ENCODE data around the gene SYNPO.

The SYNPO gene

GRCh38 chr5:150659360-150660107, 19.1 kb downstream of the SYNPO start:
- no peak for DNase-seq

DNA sequence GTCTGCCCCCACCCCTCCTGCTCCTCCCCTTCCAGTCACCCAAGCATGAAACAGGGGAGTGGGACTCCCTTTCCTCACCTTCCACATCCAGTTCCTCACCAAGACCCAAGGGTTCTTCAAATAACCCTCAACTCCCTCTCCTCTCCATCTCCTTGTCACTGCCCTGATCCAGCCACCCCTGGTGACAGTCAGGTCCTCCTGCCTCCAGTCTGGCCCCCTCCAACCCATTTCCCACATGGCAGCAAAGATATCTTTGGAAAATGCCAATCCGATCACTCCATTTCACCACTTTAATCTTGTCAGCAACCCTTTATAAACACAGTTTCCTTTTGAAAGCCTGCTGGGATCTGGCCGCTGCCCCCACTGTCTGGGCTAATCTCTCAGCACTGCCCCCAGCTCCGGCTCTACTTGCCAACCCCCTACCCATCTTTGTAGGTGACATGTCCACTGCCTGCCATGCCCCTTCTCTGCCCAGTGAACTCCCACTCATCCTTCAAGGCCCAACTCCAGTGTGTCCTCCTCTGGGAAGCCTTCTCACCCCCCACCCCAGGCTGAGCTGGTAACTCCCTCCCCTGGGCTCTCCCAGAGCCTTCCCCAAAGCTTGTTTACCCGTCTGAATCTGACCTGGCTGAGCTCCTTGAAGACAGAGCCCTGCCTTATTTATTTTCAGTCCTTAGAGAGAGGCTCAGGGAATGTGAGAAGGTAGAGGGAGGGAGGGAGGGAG, 19.8 kb downstream of the SYNPO start:
- DNase-seq, result no peak

DNA sequence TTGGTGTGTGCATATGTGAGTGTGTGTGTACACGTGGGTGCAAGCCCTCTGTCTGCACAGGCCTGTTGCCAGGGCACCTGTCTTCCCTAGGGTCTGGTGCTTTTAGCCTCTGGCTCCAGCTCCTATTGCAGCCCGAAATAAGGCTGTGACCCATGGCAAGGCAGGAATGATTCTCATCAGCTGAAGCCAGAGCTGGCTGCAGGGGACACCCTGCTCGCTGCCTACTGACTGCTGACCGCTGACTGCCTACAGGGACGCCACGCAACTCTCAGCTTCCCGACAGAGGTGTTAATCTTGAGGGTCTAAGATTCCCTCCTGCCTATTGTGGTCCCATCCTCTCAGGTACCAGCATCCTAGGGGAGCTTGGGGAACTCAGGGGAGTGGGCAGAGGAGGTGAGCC, 20.6 kb downstream of the SYNPO start, which contains the start of gene MYOZ3:
TSS of gene MYOZ3 (plus strand) at position 166 of the 400 bp plus-strand sequence. CDS start 1,691 bp downstream, outside the sequence.
- DNase-seq, result no peak

GRCh38 chr5:150661821-150662596, 21.5 kb downstream of the SYNPO start:
- DNase-seq, result no peak

GRCh38 chr5:150662731-150663516, 22.5 kb downstream of the SYNPO start:
- no peak for DNase-seq

DNA sequence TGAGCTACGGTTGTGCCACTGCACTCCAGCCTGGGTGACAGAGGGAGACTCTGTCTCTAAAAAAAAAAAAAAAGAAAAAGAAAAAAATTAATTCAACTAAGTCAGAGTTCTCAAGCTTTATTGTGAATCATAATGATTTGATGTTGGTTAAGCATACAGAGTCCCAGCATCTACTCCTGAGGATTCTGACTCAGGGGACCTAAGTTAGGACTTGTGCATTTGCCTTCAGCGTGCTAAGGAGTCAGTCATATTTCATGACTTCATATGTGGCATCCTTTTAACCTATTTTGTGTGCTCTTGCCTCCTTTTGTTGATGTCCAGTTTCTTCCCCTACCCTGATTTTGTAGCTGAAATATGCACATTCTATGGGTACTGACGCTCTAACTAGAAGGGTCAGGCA, 23.5 kb downstream of the SYNPO start:
- DNase-seq, result no peak

- DNase-seq, result no peak
These were observed 24.6 kb downstream of the SYNPO start for GRCh38 chr5:150665044-150665443.

DNA sequence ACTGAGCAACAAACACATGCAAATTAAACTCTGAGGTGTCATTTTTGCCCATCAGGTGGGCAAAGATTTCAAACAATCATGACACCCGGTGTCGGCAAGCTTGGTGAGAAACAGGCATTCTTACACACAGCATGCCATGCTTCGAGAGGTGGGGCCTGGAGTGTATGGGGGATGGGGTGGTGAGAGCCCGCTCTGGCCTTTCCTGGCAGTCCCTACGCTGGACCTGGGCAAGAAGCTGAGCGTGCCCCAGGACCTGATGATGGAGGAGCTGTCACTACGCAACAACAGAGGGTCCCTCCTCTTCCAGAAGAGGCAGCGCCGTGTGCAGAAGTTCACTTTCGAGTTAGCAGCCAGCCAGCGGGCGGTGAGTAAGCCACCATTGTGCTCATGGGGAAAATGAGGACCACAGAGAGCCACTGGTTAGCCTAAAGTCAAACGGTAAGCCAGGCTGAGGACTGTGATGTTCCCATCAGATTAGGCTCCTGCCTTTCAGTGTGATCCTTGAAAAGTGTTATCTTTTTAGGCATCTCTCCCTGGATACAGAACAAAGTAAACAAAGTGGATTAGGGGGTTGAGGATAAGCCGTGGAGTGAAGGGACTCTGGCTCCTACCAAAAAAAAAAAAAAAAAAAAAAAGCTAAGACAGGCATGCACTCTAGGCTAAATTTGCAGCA, 30.0 kb downstream of the SYNPO start:
- no peak for DNase-seq

DNA sequence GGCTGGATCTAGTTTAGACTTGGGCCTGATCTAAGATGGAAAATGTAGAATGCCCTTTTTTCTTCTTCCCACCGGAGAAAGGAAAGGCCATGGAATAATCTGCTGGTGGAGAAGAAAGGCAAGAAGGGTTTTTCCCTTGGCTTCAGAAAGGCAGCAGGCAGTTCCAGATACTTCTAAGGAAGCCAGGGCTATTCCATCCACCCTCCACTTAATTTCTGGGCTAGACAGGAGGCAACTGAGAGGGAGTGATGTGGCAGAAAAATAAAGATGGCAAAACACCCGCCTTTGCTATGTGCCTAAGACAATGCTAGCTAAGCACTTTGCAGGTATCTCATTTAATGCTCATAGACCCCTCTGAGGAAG, 30.5 kb downstream of the SYNPO start:
- no peak for DNase-seq

GRCh38 chr5:150671509-150672236, 31.2 kb downstream of the SYNPO start:
- peak; percentile 22 to 75 for DNase-seq

DNA sequence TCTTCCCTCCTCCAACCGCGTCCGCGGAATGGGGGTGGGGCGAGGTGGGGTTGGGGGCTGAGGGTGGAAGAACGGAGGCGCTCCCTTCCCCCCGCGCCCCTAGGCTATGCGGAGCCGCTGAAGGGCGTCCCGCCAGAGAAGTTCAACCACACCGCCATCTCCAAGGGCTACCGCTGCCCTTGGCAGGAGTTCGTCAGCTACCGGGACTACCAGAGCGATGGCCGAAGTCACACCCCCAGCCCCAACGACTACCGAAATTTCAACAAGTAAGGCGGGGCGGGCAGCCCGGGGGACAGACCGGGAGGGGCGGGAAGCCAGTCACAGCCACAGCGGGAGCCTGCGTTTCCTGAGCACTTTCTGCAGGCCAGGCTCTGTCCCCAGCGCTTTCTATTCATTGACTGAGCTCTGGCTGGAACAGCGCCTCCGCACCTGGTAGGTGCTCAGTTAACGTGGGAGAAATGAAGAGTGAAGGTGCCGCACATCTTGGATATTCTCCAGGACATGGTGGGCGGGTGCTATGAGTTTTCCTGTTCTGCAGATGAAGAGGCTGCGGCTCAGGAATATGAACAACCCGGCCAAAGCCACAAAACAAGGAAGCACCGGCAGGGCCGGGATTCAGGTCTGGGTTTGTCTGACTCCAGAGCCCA, 31.9 kb downstream of the SYNPO start:
- peak; percentile 22 to 75 for DNase-seq

DNA sequence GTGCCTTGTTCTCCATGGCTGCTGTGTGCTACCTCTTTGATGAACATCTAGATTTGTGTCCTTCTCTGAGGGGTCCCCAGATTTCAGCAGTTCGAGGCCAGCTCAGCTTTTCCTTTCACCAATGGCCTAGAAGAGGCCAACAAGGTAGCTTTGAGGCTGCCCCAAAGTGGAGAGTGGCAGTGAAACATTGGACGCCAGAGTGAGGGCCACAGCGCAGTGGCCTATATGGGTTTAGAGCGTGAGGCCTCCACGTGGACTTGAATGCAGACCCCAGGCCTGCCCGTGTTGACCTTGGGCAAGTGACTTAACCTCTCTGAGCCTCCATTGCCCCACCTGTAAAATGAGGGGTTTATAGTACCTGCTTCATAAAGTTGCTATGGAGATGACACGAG, 32.4 kb downstream of the SYNPO start:
- no peak for DNase-seq

- no peak for DNase-seq
These were observed 33.9 kb downstream of the SYNPO start for GRCh38 chr5:150674341-150674821.

GRCh38 chr5:150675069-150675468, 34.6 kb downstream of the SYNPO start:
- DNase-seq, result no peak

DNA sequence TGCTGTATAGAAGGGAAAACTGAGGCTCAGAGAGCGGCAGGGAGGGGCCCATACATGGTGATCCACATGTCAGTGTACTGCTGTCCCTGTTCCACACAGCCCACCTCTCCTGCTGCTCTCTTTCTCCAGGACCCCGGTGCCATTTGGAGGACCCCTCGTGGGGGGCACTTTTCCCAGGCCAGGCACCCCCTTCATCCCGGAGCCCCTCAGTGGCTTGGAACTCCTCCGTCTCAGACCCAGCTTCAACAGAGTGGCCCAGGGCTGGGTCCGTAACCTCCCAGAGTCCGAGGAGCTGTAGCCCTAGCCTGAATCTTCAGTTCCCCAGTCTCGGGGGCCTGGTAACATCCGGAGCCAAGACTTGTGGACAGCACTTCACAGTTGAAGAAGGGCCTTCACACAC, 36.1 kb downstream of the SYNPO start:
- no peak for DNase-seq

- DNase-seq, result no peak
These were observed 48.7 kb downstream of the SYNPO start for GRCh38 chr5:150689120-150689519.

- DNase-seq, result no peak
These were observed 50.3 kb downstream of the SYNPO start for GRCh38 chr5:150690760-150691159.

GRCh38 chr5:150692276-150692675, 51.8 kb downstream of the SYNPO start:
- no peak for DNase-seq

GRCh38 chr5:150694612-150695011, 54.2 kb downstream of the SYNPO start:
- no peak for DNase-seq

DNA sequence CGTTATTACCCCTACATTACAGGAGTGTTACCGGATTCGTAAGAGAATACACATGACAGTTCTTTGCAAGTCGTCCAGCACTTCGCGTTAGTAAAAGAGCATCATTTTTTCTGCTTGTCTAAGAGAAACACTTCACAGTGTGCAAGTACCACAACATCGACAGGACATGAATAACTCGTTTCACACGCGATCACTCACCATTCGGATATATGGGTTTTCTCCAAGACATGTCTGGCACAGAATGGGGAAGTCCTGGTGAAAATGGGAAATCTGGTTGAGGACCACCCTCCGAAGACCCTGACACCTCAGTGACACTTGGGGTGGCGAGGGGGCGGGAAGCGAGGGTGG, 59.8 kb downstream of the SYNPO start:
- peak in 1 of 2 experiments; percentile 48 for DNase-seq

Data from NCI-H526 (cell line).